Measurements from ENCODE around the gene TC2N. TPM values are rescaled to one million over a fixed set of nuclear protein-coding genes. Genes with fewer than 3 reads are reported as not detected.

TC2N gene
- total RNA-seq, 2 donors from 2014 or later: 37.2 to 75.8 TPM

- no peaks in the 10 kb centered on the region for H3K9me3 ChIP-seq
- no peak for DNase-seq (ENCODE audit: low spot score)
- H3K4me3 ChIP-seq: no peak overlapping the region
- no peaks in the 10 kb centered on the region for H3K36me3 ChIP-seq
- 20% methylated on average over 2 of the region's 2 CpGs for WGBS
- H3K27ac ChIP-seq: no peak overlapping the region
- no peaks in the 10 kb centered on the region for H3K27me3 ChIP-seq (replicated peaks; ENCODE audit: insufficient read depth)
- intact Hi-C loops (cut with DNase I): no loop called here
- TF ChIP-seq CTCF (IDR thresholded peaks at IDR 0.05) (no peak), POLR2AphosphoS5 (IDR thresholded peaks at IDR 0.05) (no peak), POLR2A (IDR thresholded peaks at IDR 0.05) (no peak)
- no peaks in the 10 kb centered on the region for H3K4me1 ChIP-seq (replicated peaks)
These were observed 134.4 kb downstream of the TC2N start for GRCh38 chr14:91732859-91733477.

GRCh38 chr14:91732439-91732838 lies 134.9 kb downstream of the TC2N start:
- Histone ChIP-seq H3K36me3 (no peaks in the 10 kb centered on the region), H3K27ac (no peak overlapping the region), H3K9me3 (no peaks in the 10 kb centered on the region), H3K4me1 (replicated peaks) (no peaks in the 10 kb centered on the region), H3K4me3 (no peak overlapping the region), H3K27me3 (replicated peaks; ENCODE audit: insufficient read depth) (no peaks in the 10 kb centered on the region)
- TF ChIP-seq POLR2AphosphoS5 (IDR thresholded peaks at IDR 0.05): no peak
- no peak for TF ChIP-seq POLR2A (IDR thresholded peaks at IDR 0.05)
- TF ChIP-seq CTCF (IDR thresholded peaks at IDR 0.05): no peak
- DNase-seq (ENCODE audit: low spot score): no peak
- intact Hi-C loops (cut with DNase I): no loop called here
- WGBS: 50% methylated on average over 5 of the region's 5 CpGs

GRCh38 chr14:91731986-91732385 lies 135.3 kb downstream of the TC2N start, which contains the start of gene CATSPERB:
TSS of gene CATSPERB (minus strand) at chr14:91732086. CDS start at chr14:91729479, 2,607 bp downstream.
- intact Hi-C loops (cut with DNase I): no loop called here
- TF ChIP-seq POLR2AphosphoS5 (IDR thresholded peaks at IDR 0.05): no peak
- TF ChIP-seq CTCF (IDR thresholded peaks at IDR 0.05): no peak
- no peak for TF ChIP-seq POLR2A (IDR thresholded peaks at IDR 0.05)
- Histone ChIP-seq H3K27ac (no peak within 1 kb of the TSS), H3K36me3 (no peaks in the 10 kb centered on the region), H3K27me3 (replicated peaks; ENCODE audit: insufficient read depth) (no peaks in the 10 kb centered on the region), H3K9me3 (no peaks in the 10 kb centered on the region), H3K4me1 (replicated peaks) (no peaks in the 10 kb centered on the region), H3K4me3 (no peak within 1 kb of the TSS)
- DNase-seq (ENCODE audit: low spot score): no peak
- WGBS: 86% methylated on average over 2 of the region's 2 CpGs

- intact Hi-C loops (cut with DNase I): no loop called here
- WGBS: 54% methylated on average over 2 of the region's 2 CpGs
- Histone ChIP-seq H3K4me1 (replicated peaks) (no peaks in the 10 kb centered on the region), H3K27me3 (replicated peaks; ENCODE audit: insufficient read depth) (no peaks in the 10 kb centered on the region), H3K27ac (no peak overlapping the region), H3K36me3 (no peaks in the 10 kb centered on the region), H3K9me3 (no peaks in the 10 kb centered on the region), H3K4me3 (no peak overlapping the region)
- no peak for DNase-seq (ENCODE audit: low spot score)
- no peak for TF ChIP-seq CTCF (IDR thresholded peaks at IDR 0.05)
- TF ChIP-seq POLR2AphosphoS5 (IDR thresholded peaks at IDR 0.05): no peak
- TF ChIP-seq POLR2A (IDR thresholded peaks at IDR 0.05): no peak
These were observed 136.3 kb downstream of the TC2N start for GRCh38 chr14:91731018-91731417.

- Histone ChIP-seq H3K36me3 (no peaks in the 10 kb centered on the region), H3K9me3 (no peaks in the 10 kb centered on the region), H3K4me3 (no peak overlapping the region), H3K27ac (no peak overlapping the region), H3K27me3 (replicated peaks; ENCODE audit: insufficient read depth) (no peaks in the 10 kb centered on the region), H3K4me1 (replicated peaks) (no peaks in the 10 kb centered on the region)
- no peak for DNase-seq (ENCODE audit: low spot score)
- TF ChIP-seq POLR2AphosphoS5 (IDR thresholded peaks at IDR 0.05) (no peak), CTCF (IDR thresholded peaks at IDR 0.05) (no peak), POLR2A (IDR thresholded peaks at IDR 0.05) (no peak)
- 64% methylated on average over 3 of the region's 3 CpGs for WGBS
- intact Hi-C loops (cut with DNase I): no loop called here
These were observed 137.6 kb downstream of the TC2N start for GRCh38 chr14:91729756-91730155.

All from prostate gland (tissue), 2 donors.